ENCODE measurements around the gene RSF1.

RSF1 gene

GRCh38 chr11:77730789-77731188 lies 89.7 kb downstream of the RSF1 start:
- Histone ChIP-seq H3K9me3 (ENCODE audit: insufficient read depth, low read length) (peaks cover 19% of the 10 kb centered on the region; the same call in 1 of the 2 replicates), H3K4me3 (ENCODE audit: insufficient read length, low read depth) (no peak overlapping the region), H3K9ac (ENCODE audit: insufficient read length, low read depth) (no peak overlapping the region), H3K4me1 (ENCODE audit: insufficient read depth, insufficient read length) (no peaks in the 10 kb centered on the region), H3K27me3 (ENCODE audit: insufficient read depth, insufficient read length) (no peaks in the 10 kb centered on the region), H3K36me3 (ENCODE audit: insufficient read depth, insufficient read length, low read length) (peaks cover 9% of the 10 kb centered on the region)
- DNase-seq (ENCODE audit: low read depth, low spot score): no peak
- TF ChIP-seq ZNF274 (IDR thresholded peaks at IDR 0.05; ENCODE audit: low read depth, low read length) (no peak), YY1 (IDR thresholded peaks at IDR 0.05; ENCODE audit: insufficient read depth, insufficient read length) (no peak), SUZ12 (IDR thresholded peaks at IDR 0.05; ENCODE audit: extremely low read depth, insufficient read depth, insufficient read length) (no peak)

DNA sequence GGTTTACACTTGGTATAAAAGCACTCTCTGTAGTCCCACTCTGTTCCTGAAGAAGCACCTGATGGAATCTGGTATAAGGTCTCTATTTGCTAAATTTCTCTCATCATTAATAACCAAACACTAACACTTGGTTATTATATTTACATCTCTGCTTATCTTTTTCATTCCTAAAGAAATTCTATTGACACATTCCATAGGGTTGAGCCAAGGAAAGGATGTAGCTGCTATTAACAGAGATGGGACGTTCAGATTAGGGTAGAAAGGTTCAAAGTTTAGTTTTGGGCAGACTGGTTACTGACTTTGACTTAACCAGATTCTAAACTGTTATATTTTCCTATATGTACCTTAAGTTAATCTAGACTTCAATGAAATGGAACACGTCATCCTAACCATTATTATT lies 91.5 kb downstream of the RSF1 start:
- Histone ChIP-seq H3K27me3 (ENCODE audit: insufficient read depth, insufficient read length) (no peaks in the 10 kb centered on the region), H3K4me1 (ENCODE audit: insufficient read depth, insufficient read length) (no peaks in the 10 kb centered on the region), H3K36me3 (ENCODE audit: insufficient read depth, insufficient read length, low read length) (peaks cover 18% of the 10 kb centered on the region), H3K9ac (ENCODE audit: insufficient read length, low read depth) (no peak overlapping the region), H3K9me3 (ENCODE audit: insufficient read depth, low read length) (peaks cover 19% of the 10 kb centered on the region; the same call in 1 of the 2 replicates), H3K4me3 (ENCODE audit: insufficient read length, low read depth) (no peak overlapping the region)
- no peak for TF ChIP-seq SUZ12 (IDR thresholded peaks at IDR 0.05; ENCODE audit: extremely low read depth, insufficient read depth, insufficient read length)
- TF ChIP-seq ZNF274 (IDR thresholded peaks at IDR 0.05; ENCODE audit: low read depth, low read length): no peak
- TF ChIP-seq YY1 (IDR thresholded peaks at IDR 0.05; ENCODE audit: insufficient read depth, insufficient read length): no peak
- DNase-seq (ENCODE audit: low read depth, low spot score): no peak

- Histone ChIP-seq H3K27me3 (ENCODE audit: insufficient read depth, insufficient read length) (no peaks in the 10 kb centered on the region), H3K36me3 (ENCODE audit: insufficient read depth, insufficient read length, low read length) (peaks cover 20% of the 10 kb centered on the region), H3K4me3 (ENCODE audit: insufficient read length, low read depth) (no peak overlapping the region), H3K9me3 (ENCODE audit: insufficient read depth, low read length) (peaks cover 19% of the 10 kb centered on the region; the same call in 1 of the 2 replicates), H3K4me1 (ENCODE audit: insufficient read depth, insufficient read length) (no peaks in the 10 kb centered on the region), H3K9ac (ENCODE audit: insufficient read length, low read depth) (no peak overlapping the region)
- TF ChIP-seq ZNF274 (IDR thresholded peaks at IDR 0.05; ENCODE audit: low read depth, low read length) (no peak), YY1 (IDR thresholded peaks at IDR 0.05; ENCODE audit: insufficient read depth, insufficient read length) (no peak), SUZ12 (IDR thresholded peaks at IDR 0.05; ENCODE audit: extremely low read depth, insufficient read depth, insufficient read length) (no peak)
- no peak for DNase-seq (ENCODE audit: low read depth, low spot score)
Observed at GRCh38 chr11:77728203-77728786, 92.2 kb downstream of the RSF1 start.

DNA sequence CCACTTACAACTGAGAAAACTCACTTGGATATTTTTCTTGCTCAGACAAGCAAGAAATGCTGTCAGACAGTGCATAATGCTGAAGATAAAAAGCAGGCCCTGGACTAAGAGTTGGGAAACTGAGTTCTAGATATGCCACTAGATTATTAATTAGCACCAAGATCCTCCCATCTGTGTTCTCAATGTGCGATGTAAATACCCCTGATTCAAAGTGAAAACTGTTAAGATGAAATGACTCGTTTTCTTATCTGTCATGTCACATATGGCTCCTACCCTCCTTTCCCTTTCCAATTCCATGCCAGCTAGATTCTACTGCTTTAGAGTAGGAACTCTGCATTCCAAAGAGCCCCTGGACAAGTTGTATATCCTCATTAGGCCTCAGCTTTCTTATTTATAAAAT lies 94.0 kb downstream of the RSF1 start:
- Histone ChIP-seq H3K4me1 (ENCODE audit: insufficient read depth, insufficient read length) (no peaks in the 10 kb centered on the region), H3K36me3 (ENCODE audit: insufficient read depth, insufficient read length, low read length) (peaks cover 17% of the 10 kb centered on the region), H3K9ac (ENCODE audit: insufficient read length, low read depth) (no peak overlapping the region), H3K4me3 (ENCODE audit: insufficient read length, low read depth) (no peak overlapping the region), H3K9me3 (ENCODE audit: insufficient read depth, low read length) (peaks cover 2% of the 10 kb centered on the region; the same call in 1 of the 2 replicates), H3K27me3 (ENCODE audit: insufficient read depth, insufficient read length) (no peaks in the 10 kb centered on the region)
- TF ChIP-seq SUZ12 (IDR thresholded peaks at IDR 0.05; ENCODE audit: extremely low read depth, insufficient read depth, insufficient read length): no peak
- DNase-seq (ENCODE audit: low read depth, low spot score): no peak

DNA sequence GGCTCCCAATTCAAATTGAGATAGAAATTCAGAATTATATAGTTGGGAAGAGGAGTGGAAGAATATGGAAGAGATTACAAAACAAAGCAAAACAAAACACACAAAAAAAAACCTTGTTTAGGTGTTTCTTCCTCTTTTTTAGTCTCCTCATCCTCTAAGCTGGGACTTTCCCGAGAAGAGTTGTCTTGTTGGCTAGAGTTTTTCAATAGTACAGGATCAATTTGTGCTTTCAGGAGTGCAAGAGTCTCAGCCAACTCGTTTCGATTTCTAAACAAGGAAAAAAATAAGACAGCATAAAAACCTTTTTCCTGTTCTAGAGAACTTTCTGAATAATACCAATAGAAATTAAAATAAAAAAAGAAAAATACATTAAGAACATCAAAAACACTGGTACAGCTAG lies 95.1 kb downstream of the RSF1 start:
- TF ChIP-seq SUZ12 (IDR thresholded peaks at IDR 0.05; ENCODE audit: extremely low read depth, insufficient read depth, insufficient read length): no peak
- H3K4me3 ChIP-seq (ENCODE audit: insufficient read length, low read depth): no peak overlapping the region
- no peaks in the 10 kb centered on the region for H3K4me1 ChIP-seq (ENCODE audit: insufficient read depth, insufficient read length)
- no peaks in the 10 kb centered on the region for H3K9me3 ChIP-seq (ENCODE audit: insufficient read depth, low read length)
- no peaks in the 10 kb centered on the region for H3K27me3 ChIP-seq (ENCODE audit: insufficient read depth, insufficient read length)
- peaks cover 20% of the 10 kb centered on the region for H3K36me3 ChIP-seq (ENCODE audit: insufficient read depth, insufficient read length, low read length)
- no peak overlapping the region for H3K9ac ChIP-seq (ENCODE audit: insufficient read length, low read depth)
- DNase-seq (ENCODE audit: low read depth, low spot score): no peak

DNA sequence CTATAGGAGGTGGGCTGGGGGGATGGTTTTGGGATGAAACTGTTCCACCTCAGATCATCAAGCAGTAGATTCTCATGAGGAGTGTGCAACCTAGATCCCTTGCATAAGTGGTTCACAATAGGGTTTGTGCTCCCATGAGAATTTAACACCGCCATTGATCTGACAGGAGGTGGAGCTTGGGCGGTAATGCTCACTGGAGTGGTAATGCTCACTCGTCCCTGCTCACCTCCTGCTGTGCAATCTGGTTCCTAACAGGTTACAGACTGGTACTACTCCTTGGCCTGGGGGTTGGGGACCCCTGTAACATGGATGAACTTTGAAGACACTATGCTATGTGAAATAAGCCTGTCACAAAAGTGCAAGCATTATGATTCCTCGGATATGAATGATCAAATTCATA lies 95.9 kb downstream of the RSF1 start:
- H3K27me3 ChIP-seq (ENCODE audit: insufficient read depth, insufficient read length): no peaks in the 10 kb centered on the region
- peaks cover 20% of the 10 kb centered on the region for H3K36me3 ChIP-seq (ENCODE audit: insufficient read depth, insufficient read length, low read length)
- H3K4me1 ChIP-seq (ENCODE audit: insufficient read depth, insufficient read length): no peaks in the 10 kb centered on the region
- H3K4me3 ChIP-seq (ENCODE audit: insufficient read length, low read depth): no peak overlapping the region
- no peak for DNase-seq (ENCODE audit: low read depth, low spot score)
- no peak overlapping the region for H3K9ac ChIP-seq (ENCODE audit: insufficient read length, low read depth)
- no peaks in the 10 kb centered on the region for H3K9me3 ChIP-seq (ENCODE audit: insufficient read depth, low read length)
- TF ChIP-seq SUZ12 (IDR thresholded peaks at IDR 0.05; ENCODE audit: extremely low read depth, insufficient read depth, insufficient read length): no peak
- TF ChIP-seq ZNF274 (IDR thresholded peaks at IDR 0.05; ENCODE audit: low read depth, low read length): no peak
- no peak for TF ChIP-seq YY1 (IDR thresholded peaks at IDR 0.05; ENCODE audit: insufficient read depth, insufficient read length)

GRCh38 chr11:77723024-77723423 lies 97.5 kb downstream of the RSF1 start:
- Histone ChIP-seq H3K36me3 (ENCODE audit: insufficient read depth, insufficient read length, low read length) (peaks cover 20% of the 10 kb centered on the region), H3K9ac (ENCODE audit: insufficient read length, low read depth) (no peak overlapping the region), H3K27me3 (ENCODE audit: insufficient read depth, insufficient read length) (no peaks in the 10 kb centered on the region), H3K4me1 (ENCODE audit: insufficient read depth, insufficient read length) (no peaks in the 10 kb centered on the region), H3K9me3 (ENCODE audit: insufficient read depth, low read length) (no peaks in the 10 kb centered on the region), H3K4me3 (ENCODE audit: insufficient read length, low read depth) (no peak overlapping the region)
- DNase-seq (ENCODE audit: low read depth, low spot score): no peak
- no peak for TF ChIP-seq ZNF274 (IDR thresholded peaks at IDR 0.05; ENCODE audit: low read depth, low read length)
- no peak for TF ChIP-seq SUZ12 (IDR thresholded peaks at IDR 0.05; ENCODE audit: extremely low read depth, insufficient read depth, insufficient read length)
- TF ChIP-seq YY1 (IDR thresholded peaks at IDR 0.05; ENCODE audit: insufficient read depth, insufficient read length): no peak

All from NT2/D1 (cell line).